HL-60 (cell line): ENCODE results near the gene COL18A1.

Experiments
- DNase-seq, 2 experiments: peaks; one replicate each; pipeline ENCODE4 v3.0.0-alpha.2; 2010 to 2020; ENCODE audit warnings: low read depth in 1 of 2, low spot score in 1 of 2
- H3K27ac ChIP-seq: fragments of 250-450 bp; sonication (Bioruptor Pico); replicated peaks from 2 replicates; pipeline ENCODE4 v1.5.1; 2020; ENCODE audit warnings: mild to moderate bottlenecking, moderate library complexity
- H3K27me3 ChIP-seq: fragments of 250-450 bp; sonication (Bioruptor Pico); 2 replicates; pipeline ENCODE4 v1.5.1; 2021; ENCODE audit warnings: mild to moderate bottlenecking, moderate library complexity; ENCODE audit not compliant: insufficient read depth, poor library complexity, severe bottlenecking
- H3K4me3 ChIP-seq: replicated peaks from 2 replicates; pipeline ENCODE4 v1.5.1; 2011; ENCODE audit warnings: mild to moderate bottlenecking, control low read depth, low read length; ENCODE audit not compliant: insufficient read depth
- CTCF ChIP-seq: IDR thresholded peaks from one replicate; pipeline ENCODE4 v1.5.1; 2011; ENCODE audit warnings: low read length, control low read depth, inconsistent platforms; ENCODE audit not compliant: insufficient read depth
- GABPA ChIP-seq: IDR thresholded peaks from 2 replicates; pipeline ENCODE4 v1.6.1; 2012; ENCODE audit warnings: low read depth
- POLR2AphosphoS5 ChIP-seq: IDR thresholded peaks from 2 replicates; pipeline ENCODE4 v1.6.1; 2012; ENCODE audit warnings: low read depth
- REST ChIP-seq: IDR thresholded peaks from 2 replicates; pipeline ENCODE4 v1.6.1; 2012; ENCODE audit warnings: low read depth; ENCODE audit not compliant: insufficient replicate concordance
- SPI1 ChIP-seq: IDR thresholded peaks from 2 replicates; pipeline ENCODE4 v1.6.1; 2012; ENCODE audit warnings: low read depth, mild to moderate bottlenecking, borderline replicate concordance

Gene COL18A1

GRCh38 chr21:45531393-45532215 is 126.6 kb downstream of the COL18A1 start:
- TF ChIP-seq GABPA, result no peak
- TF ChIP-seq POLR2AphosphoS5, result no peak
- no peak for TF ChIP-seq REST
- TF ChIP-seq SPI1, result no peak
- no peak for TF ChIP-seq CTCF
- no peak overlapping the region for H3K27ac ChIP-seq
- no peak for DNase-seq
- H3K27me3 ChIP-seq, result no peaks in the 10 kb centered on the region
- no peak overlapping the region for H3K4me3 ChIP-seq

GRCh38 chr21:45532826-45533360 is 127.9 kb downstream of the COL18A1 start:
- no peak for TF ChIP-seq REST
- 0 out of 2 replicates have a peak, but pooled peaks have one; percentile 21 for TF ChIP-seq POLR2AphosphoS5
- TF ChIP-seq CTCF, result no peak
- TF ChIP-seq GABPA, result no peak; the same call in 1 of the 2 replicates
- TF ChIP-seq SPI1, result peak; percentile 96
- peak overlapping the region; percentile 86 for H3K27ac ChIP-seq
- H3K27me3 ChIP-seq, result no peaks in the 10 kb centered on the region
- H3K4me3 ChIP-seq, result no peak overlapping the region
- peak in 1 of 2 experiments; percentile 81 for DNase-seq

GRCh38 chr21:45533361-45533845 is 128.4 kb downstream of the COL18A1 start:
- Histone ChIP-seq H3K4me3 (no peak overlapping the region), H3K27ac (peak overlapping the region; percentile 86), H3K27me3 (no peaks in the 10 kb centered on the region)
- no peak for DNase-seq
- TF ChIP-seq GABPA, result no peak
- TF ChIP-seq SPI1, result no peak
- TF ChIP-seq POLR2AphosphoS5, result no peak
- TF ChIP-seq CTCF, result no peak
- no peak for TF ChIP-seq REST
